Measurements from ENCODE around the gene ZCCHC7.

ZCCHC7 gene

GRCh38 chr9:37327553-37327952 is 207.2 kb downstream of the ZCCHC7 start:
- Histone ChIP-seq H3K9me3 (ENCODE audit: insufficient read depth, low read depth, low read length) (no peaks in the 10 kb centered on the region), H3K36me3 (ENCODE audit: insufficient read depth, low read length) (peaks cover 3% of the 10 kb centered on the region; the same call in 1 of the 2 replicates), H3K4me3 (ENCODE audit: low read length) (no peak overlapping the region), H3K27ac (ENCODE audit: low read depth, low read length) (no peak overlapping the region), H3K27me3 (ENCODE audit: insufficient read depth, low read length) (no peaks in the 10 kb centered on the region), H3K9ac (ENCODE audit: low read depth, low read length) (no peak overlapping the region), H3K4me1 (ENCODE audit: insufficient read depth, low read length) (peaks cover 10% of the 10 kb centered on the region; the same call in 1 of the 2 replicates)
- WGBS = 92% methylated on average over 4 of the region's 4 CpGs

GRCh38 chr9:37328556-37329227 is 208.3 kb downstream of the ZCCHC7 start:
- Histone ChIP-seq H3K4me3 (ENCODE audit: low read length) (no peak overlapping the region), H3K9ac (ENCODE audit: low read depth, low read length) (no peak overlapping the region), H3K27me3 (ENCODE audit: insufficient read depth, low read length) (no peaks in the 10 kb centered on the region), H3K4me1 (ENCODE audit: insufficient read depth, low read length) (peaks cover 10% of the 10 kb centered on the region; the same call in 1 of the 2 replicates), H3K27ac (ENCODE audit: low read depth, low read length) (no peak overlapping the region), H3K9me3 (ENCODE audit: insufficient read depth, low read depth, low read length) (no peaks in the 10 kb centered on the region), H3K36me3 (ENCODE audit: insufficient read depth, low read length) (peaks cover 3% of the 10 kb centered on the region; the same call in 1 of the 2 replicates)

GRCh38 chr9:37329576-37329975 is 209.2 kb downstream of the ZCCHC7 start:
- Histone ChIP-seq H3K36me3 (ENCODE audit: insufficient read depth, low read length) (peaks cover 3% of the 10 kb centered on the region; the same call in 1 of the 2 replicates), H3K4me1 (ENCODE audit: insufficient read depth, low read length) (peaks cover 3% of the 10 kb centered on the region; the same call in 1 of the 2 replicates), H3K9me3 (ENCODE audit: insufficient read depth, low read depth, low read length) (no peaks in the 10 kb centered on the region), H3K27ac (ENCODE audit: low read depth, low read length) (no peak overlapping the region), H3K9ac (ENCODE audit: low read depth, low read length) (no peak overlapping the region), H3K4me3 (ENCODE audit: low read length) (no peak overlapping the region), H3K27me3 (ENCODE audit: insufficient read depth, low read length) (no peaks in the 10 kb centered on the region)
- WGBS = 87% methylated on average over 2 of the region's 2 CpGs

- Histone ChIP-seq H3K36me3 (ENCODE audit: insufficient read depth, low read length) (peaks cover 3% of the 10 kb centered on the region; the same call in 1 of the 2 replicates), H3K9me3 (ENCODE audit: insufficient read depth, low read depth, low read length) (no peaks in the 10 kb centered on the region), H3K27me3 (ENCODE audit: insufficient read depth, low read length) (no peaks in the 10 kb centered on the region), H3K9ac (ENCODE audit: low read depth, low read length) (no peak overlapping the region), H3K4me1 (ENCODE audit: insufficient read depth, low read length) (0 out of 2 replicates have a peak, but pooled peaks cover 3% of the 10 kb centered on the region), H3K4me3 (ENCODE audit: low read length) (no peak overlapping the region), H3K27ac (ENCODE audit: low read depth, low read length) (no peak overlapping the region)
- no CpG with 5 or more reads among the region's 1 CpG for WGBS
These were observed 211.5 kb downstream of the ZCCHC7 start for GRCh38 chr9:37331871-37332270.

GRCh38 chr9:37332578-37332977 is 212.2 kb downstream of the ZCCHC7 start:
- H3K9ac ChIP-seq (ENCODE audit: low read depth, low read length) = no peak overlapping the region
- H3K4me3 ChIP-seq (ENCODE audit: low read length) = no peak overlapping the region
- H3K27ac ChIP-seq (ENCODE audit: low read depth, low read length) = no peak overlapping the region
- peaks cover 7% of the 10 kb centered on the region for H3K4me1 ChIP-seq (ENCODE audit: insufficient read depth, low read length)
- peaks cover 3% of the 10 kb centered on the region; the same call in 1 of the 2 replicates for H3K36me3 ChIP-seq (ENCODE audit: insufficient read depth, low read length)
- H3K27me3 ChIP-seq (ENCODE audit: insufficient read depth, low read length) = no peaks in the 10 kb centered on the region
- H3K9me3 ChIP-seq (ENCODE audit: insufficient read depth, low read depth, low read length) = no peaks in the 10 kb centered on the region

GRCh38 chr9:37333288-37333687 is 212.9 kb downstream of the ZCCHC7 start:
- Histone ChIP-seq H3K36me3 (ENCODE audit: insufficient read depth, low read length) (peaks cover 3% of the 10 kb centered on the region; the same call in 1 of the 2 replicates), H3K27me3 (ENCODE audit: insufficient read depth, low read length) (no peaks in the 10 kb centered on the region), H3K4me1 (ENCODE audit: insufficient read depth, low read length) (peaks cover 14% of the 10 kb centered on the region), H3K27ac (ENCODE audit: low read depth, low read length) (no peak overlapping the region), H3K9me3 (ENCODE audit: insufficient read depth, low read depth, low read length) (no peaks in the 10 kb centered on the region), H3K9ac (ENCODE audit: low read depth, low read length) (no peak overlapping the region), H3K4me3 (ENCODE audit: low read length) (no peak overlapping the region)
- WGBS = 83% methylated on average over 1 of the region's 2 CpGs

- Histone ChIP-seq H3K27ac (ENCODE audit: low read depth, low read length) (no peak overlapping the region), H3K4me3 (ENCODE audit: low read length) (no peak overlapping the region), H3K4me1 (ENCODE audit: insufficient read depth, low read length) (peaks cover 28% of the 10 kb centered on the region), H3K9me3 (ENCODE audit: insufficient read depth, low read depth, low read length) (no peaks in the 10 kb centered on the region), H3K36me3 (ENCODE audit: insufficient read depth, low read length) (no peaks in the 10 kb centered on the region), H3K27me3 (ENCODE audit: insufficient read depth, low read length) (no peaks in the 10 kb centered on the region), H3K9ac (ENCODE audit: low read depth, low read length) (no peak overlapping the region)
- WGBS = 88% methylated on average over 1 of the region's 3 CpGs
These were observed 214.9 kb downstream of the ZCCHC7 start for GRCh38 chr9:37335238-37335637.

GRCh38 chr9:37336150-37336549 is 215.8 kb downstream of the ZCCHC7 start:
- Histone ChIP-seq H3K4me3 (ENCODE audit: low read length) (no peak overlapping the region), H3K36me3 (ENCODE audit: insufficient read depth, low read length) (no peaks in the 10 kb centered on the region), H3K9ac (ENCODE audit: low read depth, low read length) (no peak overlapping the region), H3K9me3 (ENCODE audit: insufficient read depth, low read depth, low read length) (no peaks in the 10 kb centered on the region), H3K27ac (ENCODE audit: low read depth, low read length) (no peak overlapping the region), H3K4me1 (ENCODE audit: insufficient read depth, low read length) (peaks cover 31% of the 10 kb centered on the region), H3K27me3 (ENCODE audit: insufficient read depth, low read length) (no peaks in the 10 kb centered on the region)
- 92% methylated on average over 3 of the region's 3 CpGs for WGBS

- Histone ChIP-seq H3K27ac (ENCODE audit: low read depth, low read length) (no peak overlapping the region), H3K36me3 (ENCODE audit: insufficient read depth, low read length) (no peaks in the 10 kb centered on the region), H3K27me3 (ENCODE audit: insufficient read depth, low read length) (no peaks in the 10 kb centered on the region), H3K9me3 (ENCODE audit: insufficient read depth, low read depth, low read length) (no peaks in the 10 kb centered on the region), H3K4me1 (ENCODE audit: insufficient read depth, low read length) (peaks cover 40% of the 10 kb centered on the region), H3K9ac (ENCODE audit: low read depth, low read length) (no peak overlapping the region), H3K4me3 (ENCODE audit: low read length) (no peak overlapping the region)
- WGBS = 62% methylated on average over 5 of the region's 7 CpGs
These were observed 217.0 kb downstream of the ZCCHC7 start for GRCh38 chr9:37337301-37337890.

GRCh38 chr9:37338218-37338617 is 217.8 kb downstream of the ZCCHC7 start:
- H3K4me3 ChIP-seq (ENCODE audit: low read length) = no peak overlapping the region
- WGBS = 94% methylated on average over 2 of the region's 4 CpGs
- no peak overlapping the region for H3K9ac ChIP-seq (ENCODE audit: low read depth, low read length)
- no peak overlapping the region for H3K27ac ChIP-seq (ENCODE audit: low read depth, low read length)
- H3K27me3 ChIP-seq (ENCODE audit: insufficient read depth, low read length) = no peaks in the 10 kb centered on the region
- H3K36me3 ChIP-seq (ENCODE audit: insufficient read depth, low read length) = no peaks in the 10 kb centered on the region
- H3K9me3 ChIP-seq (ENCODE audit: insufficient read depth, low read depth, low read length) = no peaks in the 10 kb centered on the region
- H3K4me1 ChIP-seq (ENCODE audit: insufficient read depth, low read length) = peaks cover 40% of the 10 kb centered on the region

- Histone ChIP-seq H3K4me3 (ENCODE audit: low read length) (no peak overlapping the region), H3K4me1 (ENCODE audit: insufficient read depth, low read length) (peaks cover 40% of the 10 kb centered on the region), H3K9me3 (ENCODE audit: insufficient read depth, low read depth, low read length) (no peaks in the 10 kb centered on the region), H3K27me3 (ENCODE audit: insufficient read depth, low read length) (no peaks in the 10 kb centered on the region), H3K27ac (ENCODE audit: low read depth, low read length) (no peak overlapping the region), H3K36me3 (ENCODE audit: insufficient read depth, low read length) (no peaks in the 10 kb centered on the region), H3K9ac (ENCODE audit: low read depth, low read length) (no peak overlapping the region)
- 68% methylated on average over 4 of the region's 4 CpGs for WGBS
These were observed 219.5 kb downstream of the ZCCHC7 start for GRCh38 chr9:37339923-37340322.
